Measurements from ENCODE around the gene NKD2. TPM values are rescaled to one million over a fixed set of nuclear protein-coding genes. Genes with fewer than 3 reads are reported as not detected.

Gene NKD2
- total RNA-seq, 1 experiment from 2014 or later = 0.57 TPM

DNA sequence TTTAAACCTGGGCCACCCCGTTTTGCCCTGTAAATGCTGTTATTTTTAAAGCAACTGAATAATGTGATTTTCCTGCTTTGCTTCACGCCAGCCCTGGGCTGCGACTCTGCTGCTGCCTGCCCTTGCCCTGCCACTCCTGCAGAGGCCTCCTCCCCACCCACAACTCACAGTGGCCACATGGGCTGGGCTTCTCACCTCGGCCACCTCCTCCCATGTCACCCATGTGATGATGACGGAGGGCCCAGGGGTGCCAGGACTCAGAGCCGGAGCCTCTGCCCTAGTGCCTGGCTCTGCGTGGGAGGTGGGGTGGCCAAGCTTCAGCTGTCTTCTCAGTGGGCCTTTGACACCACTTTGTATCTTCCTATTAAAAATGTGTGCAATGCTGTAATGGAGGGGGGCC lies 48.1 kb upstream of the NKD2 start:
- H3K79me2 ChIP-seq (ENCODE audit: low read depth) = no peaks in the 10 kb centered on the region
- H3K36me3 ChIP-seq (ENCODE audit: low read depth) = no peaks in the 10 kb centered on the region
- intact Hi-C loops (cut with micrococcal nuclease; ENCODE audit: unreplicated experiment) = no loop called here
- no peaks in the 10 kb centered on the region for H3K4me1 ChIP-seq (replicated peaks; ENCODE audit: insufficient read depth)
- ChIA-PET CTCF (no interaction called here), POLR2A (ENCODE audit: unreplicated experiment) (interaction anchor here (0.6 kb wide), 1 partner anchor 22 kb away, joined by 3 read pairs; no protein-coding TSS in a partner anchor)
- H3K4me3 ChIP-seq = no peak overlapping the region
- no TSS peak for BruUV-seq (replicated peaks)
- peaks cover 4% of the 10 kb centered on the region; the same call in 1 of the 2 replicates for H4K20me1 ChIP-seq (ENCODE audit: insufficient read depth)
- H3K4me2 ChIP-seq = no peak overlapping the region
- H2AFZ ChIP-seq = no peak overlapping the region
- no peaks in the 10 kb centered on the region for H3K9me2 ChIP-seq (ENCODE audit: insufficient read depth)
- H3K27me3 ChIP-seq (ENCODE audit: insufficient read depth, low read depth) = peaks cover 97% of the 10 kb centered on the region
- DNase-seq = no peak
- no peaks in the 10 kb centered on the region for H3K9me3 ChIP-seq (ENCODE audit: insufficient read depth, low read depth)
- H3K27ac ChIP-seq = no peak overlapping the region
- H3F3A ChIP-seq (ENCODE audit: insufficient read depth, low read depth) = no peaks in the 10 kb centered on the region
- TF ChIP-seq EZH2 (IDR thresholded peaks at IDR 0.05; ENCODE audit: low read depth) = no peak
- TF ChIP-seq, protein P1, sequence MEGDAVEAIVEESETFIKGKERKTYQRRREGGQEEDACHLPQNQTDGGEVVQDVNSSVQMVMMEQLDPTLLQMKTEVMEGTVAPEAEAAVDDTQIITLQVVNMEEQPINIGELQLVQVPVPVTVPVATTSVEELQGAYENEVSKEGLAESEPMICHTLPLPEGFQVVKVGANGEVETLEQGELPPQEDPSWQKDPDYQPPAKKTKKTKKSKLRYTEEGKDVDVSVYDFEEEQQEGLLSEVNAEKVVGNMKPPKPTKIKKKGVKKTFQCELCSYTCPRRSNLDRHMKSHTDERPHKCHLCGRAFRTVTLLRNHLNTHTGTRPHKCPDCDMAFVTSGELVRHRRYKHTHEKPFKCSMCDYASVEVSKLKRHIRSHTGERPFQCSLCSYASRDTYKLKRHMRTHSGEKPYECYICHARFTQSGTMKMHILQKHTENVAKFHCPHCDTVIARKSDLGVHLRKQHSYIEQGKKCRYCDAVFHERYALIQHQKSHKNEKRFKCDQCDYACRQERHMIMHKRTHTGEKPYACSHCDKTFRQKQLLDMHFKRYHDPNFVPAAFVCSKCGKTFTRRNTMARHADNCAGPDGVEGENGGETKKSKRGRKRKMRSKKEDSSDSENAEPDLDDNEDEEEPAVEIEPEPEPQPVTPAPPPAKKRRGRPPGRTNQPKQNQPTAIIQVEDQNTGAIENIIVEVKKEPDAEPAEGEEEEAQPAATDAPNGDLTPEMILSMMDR (conservative IDR thresholded peaks at IDR 0.05) = no peak

DNA sequence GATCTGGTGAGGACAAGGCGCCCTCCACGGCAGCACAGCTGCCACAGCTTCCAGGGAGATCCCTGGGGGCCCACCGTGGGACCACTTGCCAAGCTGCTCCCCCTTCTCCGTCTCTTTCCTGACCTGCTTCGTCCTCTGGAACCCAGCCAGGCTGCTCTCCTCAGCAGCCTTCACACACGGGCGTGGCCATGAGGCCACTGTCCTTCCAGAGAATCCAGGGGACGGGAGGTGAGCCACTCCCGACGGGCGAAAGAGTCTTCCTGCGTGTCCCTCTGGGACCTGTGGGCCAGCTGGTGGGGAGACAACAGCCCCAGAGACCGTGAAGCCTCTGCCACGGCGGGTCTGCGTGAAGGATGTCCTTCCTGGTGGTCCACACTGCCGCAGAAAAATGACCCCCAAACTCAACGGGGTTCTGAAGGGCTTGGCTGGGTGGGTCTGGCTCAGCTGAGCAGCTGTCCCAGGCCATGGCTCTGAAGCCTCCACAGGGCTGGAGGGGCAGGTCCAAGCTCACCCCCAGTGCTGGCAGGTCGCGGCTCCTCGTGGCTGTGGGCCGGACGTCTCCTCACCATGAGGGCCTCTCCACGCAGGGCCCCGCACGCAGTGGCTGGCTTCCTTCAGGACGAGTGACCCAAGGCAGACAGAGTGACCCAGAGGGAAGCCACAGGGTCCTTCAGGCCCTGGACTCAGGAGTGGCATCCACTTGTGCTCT lies 47.4 kb upstream of the NKD2 start:
- H3K9me3 ChIP-seq (ENCODE audit: insufficient read depth, low read depth) = no peaks in the 10 kb centered on the region
- TF ChIP-seq, protein P1 (conservative IDR thresholded peaks at IDR 0.05) = no peak
- TF ChIP-seq EZH2 (IDR thresholded peaks at IDR 0.05; ENCODE audit: low read depth) = no peak
- intact Hi-C loops (cut with micrococcal nuclease; ENCODE audit: unreplicated experiment) = no loop called here
- no peak overlapping the region for H2AFZ ChIP-seq
- no peaks in the 10 kb centered on the region for H3K79me2 ChIP-seq (ENCODE audit: low read depth)
- H3K4me1 ChIP-seq (replicated peaks; ENCODE audit: insufficient read depth) = no peaks in the 10 kb centered on the region
- H3K27ac ChIP-seq = no peak overlapping the region
- BruUV-seq (replicated peaks) = no TSS peak
- ChIA-PET POLR2A (ENCODE audit: unreplicated experiment) (no interaction called here), CTCF (interaction anchor here (1.0 kb wide), 1 partner anchor 10 kb away, joined by 3 read pairs; no protein-coding TSS in a partner anchor)
- H3K36me3 ChIP-seq (ENCODE audit: low read depth) = no peaks in the 10 kb centered on the region
- peaks cover 97% of the 10 kb centered on the region for H3K27me3 ChIP-seq (ENCODE audit: insufficient read depth, low read depth)
- H3K9me2 ChIP-seq (ENCODE audit: insufficient read depth) = no peaks in the 10 kb centered on the region
- H3K4me3 ChIP-seq = no peak overlapping the region
- no peaks in the 10 kb centered on the region for H3F3A ChIP-seq (ENCODE audit: insufficient read depth, low read depth)
- H3K4me2 ChIP-seq = no peak overlapping the region
- peaks cover 4% of the 10 kb centered on the region; the same call in 1 of the 2 replicates for H4K20me1 ChIP-seq (ENCODE audit: insufficient read depth)
- no peak for DNase-seq

GRCh38 chr5:961711-962240 lies 46.8 kb upstream of the NKD2 start:
- TF ChIP-seq EZH2 (IDR thresholded peaks at IDR 0.05; ENCODE audit: low read depth) = no peak
- peaks cover 97% of the 10 kb centered on the region for H3K27me3 ChIP-seq (ENCODE audit: insufficient read depth, low read depth)
- intact Hi-C loops (cut with micrococcal nuclease; ENCODE audit: unreplicated experiment) = no loop called here
- H3K9me2 ChIP-seq (ENCODE audit: insufficient read depth) = no peaks in the 10 kb centered on the region
- no TSS peak for BruUV-seq (replicated peaks)
- H3K9me3 ChIP-seq (ENCODE audit: insufficient read depth, low read depth) = no peaks in the 10 kb centered on the region
- H3K27ac ChIP-seq = no peak overlapping the region
- H3F3A ChIP-seq (ENCODE audit: insufficient read depth, low read depth) = no peaks in the 10 kb centered on the region
- H3K36me3 ChIP-seq (ENCODE audit: low read depth) = no peaks in the 10 kb centered on the region
- no peak overlapping the region for H3K4me3 ChIP-seq
- no peak for DNase-seq
- no peak overlapping the region for H3K4me2 ChIP-seq
- no peak overlapping the region for H2AFZ ChIP-seq
- H4K20me1 ChIP-seq (ENCODE audit: insufficient read depth) = peaks cover 4% of the 10 kb centered on the region; the same call in 1 of the 2 replicates
- no peaks in the 10 kb centered on the region for H3K4me1 ChIP-seq (replicated peaks; ENCODE audit: insufficient read depth)
- POLR2A ChIA-PET (ENCODE audit: unreplicated experiment) = no interaction called here
- H3K79me2 ChIP-seq (ENCODE audit: low read depth) = no peaks in the 10 kb centered on the region
- CTCF ChIA-PET = interaction anchor here (1.0 kb wide), 1 partner anchor 11 kb away, joined by 3 read pairs; no protein-coding TSS in a partner anchor
